Measurements from ENCODE around the gene SDE2.
"Not testable (repeated sequence)": the region's sequence is repeated elsewhere in the genome, so short reads cannot be mapped to it uniquely, and the experiment has no call there.

The SDE2 gene

DNA sequence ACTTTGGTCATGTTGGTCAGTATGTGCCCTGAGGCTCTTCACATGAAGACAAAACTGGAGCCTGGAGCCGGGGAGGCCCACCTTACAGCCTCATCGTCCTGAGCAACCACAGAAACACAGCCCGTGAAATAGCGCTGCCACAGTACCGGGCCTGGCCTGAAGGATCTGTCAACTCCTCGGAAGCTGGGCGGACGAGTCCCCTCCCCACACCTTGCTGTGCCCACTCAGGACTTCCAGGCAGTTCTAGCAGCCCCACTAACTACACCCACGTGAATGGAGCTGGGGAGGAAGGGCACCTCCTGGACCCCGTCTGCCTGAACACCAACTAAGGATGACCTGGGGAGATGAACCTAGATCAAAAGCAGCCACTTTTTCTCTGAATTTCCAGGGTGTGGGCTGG lies 24.7 kb downstream of the SDE2 start:
- no peak for DNase-seq

DNA sequence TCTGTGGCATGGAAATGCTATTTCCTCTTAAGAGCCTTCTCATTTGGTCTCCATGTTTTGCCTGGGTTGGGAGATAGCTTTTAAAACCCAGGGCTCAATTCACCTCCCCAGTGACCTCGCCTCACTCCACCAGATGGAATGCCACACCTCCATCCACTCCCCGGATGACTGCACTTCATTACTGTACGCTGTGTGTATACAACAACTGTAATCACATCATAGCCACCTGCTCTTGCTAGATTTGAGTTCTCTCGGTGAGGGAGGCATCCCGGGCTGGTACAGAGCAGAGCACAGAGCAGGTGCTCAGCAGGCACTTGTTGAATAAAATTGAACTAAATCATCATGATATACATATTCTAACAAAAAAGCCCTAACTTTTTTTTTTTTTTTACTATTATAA lies 26.0 kb downstream of the SDE2 start:
- no peak for DNase-seq

DNA sequence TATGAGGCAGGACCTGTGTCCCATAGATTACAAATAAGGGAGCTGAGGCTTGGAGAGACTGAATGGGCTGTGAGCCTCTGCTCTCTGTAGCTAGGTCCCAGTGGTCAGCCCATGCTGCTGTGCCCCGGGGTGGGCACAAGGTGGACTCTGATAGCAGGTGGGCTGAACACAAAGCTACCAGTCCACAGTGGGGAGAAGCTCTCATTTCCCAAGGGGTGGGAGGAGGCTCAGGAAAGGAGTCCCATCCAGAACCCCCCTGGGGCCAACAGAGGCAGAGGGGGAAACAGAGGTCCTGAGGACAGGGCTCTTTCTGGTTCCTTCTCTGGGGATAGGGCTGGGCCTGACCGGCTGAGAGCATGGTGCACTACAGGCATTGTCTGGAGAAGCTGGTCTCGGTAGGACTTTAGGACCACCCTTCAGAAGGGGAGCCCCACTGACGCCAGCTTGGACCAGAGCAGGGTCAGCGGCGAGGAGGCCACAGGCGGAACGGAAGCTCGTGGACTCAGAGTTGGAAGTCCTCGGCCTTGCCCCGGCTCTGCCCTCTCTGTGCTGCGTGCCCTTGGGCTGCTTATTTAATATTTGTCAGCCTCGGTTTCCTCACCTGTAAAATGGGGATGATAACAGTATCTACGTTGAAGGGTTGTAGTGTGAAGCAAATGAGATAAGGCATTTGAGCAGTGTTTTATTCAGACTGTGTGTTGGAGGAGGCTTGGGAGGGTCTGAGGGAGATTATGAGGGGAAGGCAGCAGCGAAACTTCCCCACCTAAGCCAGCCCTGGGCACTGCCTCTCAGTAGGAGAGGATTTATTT lies 26.6 kb downstream of the SDE2 start:
- no peak for DNase-seq

DNA sequence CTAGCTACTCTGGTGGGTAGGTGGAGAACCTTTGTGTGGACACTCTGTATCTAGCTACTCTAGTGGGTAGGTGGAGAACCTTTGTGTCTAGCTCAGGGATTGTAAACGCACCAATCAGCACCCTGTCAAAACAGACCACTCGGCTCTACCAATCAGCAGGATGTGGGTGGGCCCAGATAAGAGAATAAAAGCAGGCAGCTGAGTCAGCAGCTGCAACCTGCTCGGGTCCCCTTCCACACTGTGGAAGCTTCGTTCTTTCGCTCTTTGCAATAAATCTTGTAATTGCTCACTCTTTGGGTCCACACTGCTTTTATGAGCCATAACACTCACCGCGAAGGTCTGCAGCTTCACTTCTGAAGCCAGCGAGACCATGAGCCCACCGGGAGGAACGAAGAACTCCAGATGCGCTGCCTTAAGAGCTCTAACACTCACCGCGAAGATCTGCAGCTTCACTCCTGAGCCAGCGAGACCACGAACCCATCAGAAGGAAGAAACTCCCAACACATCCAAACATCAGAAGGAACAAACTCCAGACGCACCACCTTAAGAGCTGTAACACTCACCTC lies 28.5 kb downstream of the SDE2 start:
- not testable (repeated sequence) for DNase-seq

DNA sequence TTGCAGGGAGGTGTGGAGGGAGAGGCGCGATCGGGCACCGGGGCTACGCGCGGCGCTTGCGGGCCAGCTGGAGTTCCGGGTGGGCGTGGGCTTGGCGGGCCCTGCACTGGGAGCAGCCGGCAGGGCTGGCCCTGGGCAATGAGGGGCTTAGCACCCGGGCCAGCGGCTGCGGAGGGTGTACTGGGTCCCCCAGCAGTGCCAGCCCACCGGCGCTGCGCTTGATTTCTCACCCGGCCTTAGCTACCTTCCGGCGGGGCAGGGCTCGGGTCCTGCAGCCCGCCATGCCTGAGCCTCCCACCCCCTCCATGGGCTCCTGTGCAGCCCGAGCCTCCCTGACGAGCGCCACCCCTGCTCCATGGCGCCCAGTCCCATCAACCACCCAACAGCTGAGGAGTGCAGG lies 29.4 kb downstream of the SDE2 start:
- not testable (repeated sequence) for DNase-seq

DNA sequence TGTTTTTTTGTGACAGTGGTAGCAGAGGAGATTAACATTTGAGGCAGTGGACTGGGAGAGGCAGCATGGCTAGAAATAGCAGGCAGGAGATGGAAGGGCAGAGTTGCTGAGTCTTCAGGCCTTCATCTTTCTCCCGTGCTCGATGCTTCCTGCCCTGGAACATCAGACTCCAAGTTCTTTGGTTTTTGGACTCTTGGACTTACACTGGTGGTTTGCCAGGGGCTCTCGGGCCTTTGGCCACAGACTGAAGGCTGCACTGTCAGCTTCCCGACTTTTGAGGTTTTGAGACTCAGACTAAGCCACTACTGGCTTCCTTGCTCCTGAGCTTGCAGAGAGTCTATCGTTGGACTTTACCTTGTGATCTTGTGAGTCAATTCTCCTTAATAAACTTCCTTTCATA lies 33.9 kb downstream of the SDE2 start:
- no peak for DNase-seq

DNA sequence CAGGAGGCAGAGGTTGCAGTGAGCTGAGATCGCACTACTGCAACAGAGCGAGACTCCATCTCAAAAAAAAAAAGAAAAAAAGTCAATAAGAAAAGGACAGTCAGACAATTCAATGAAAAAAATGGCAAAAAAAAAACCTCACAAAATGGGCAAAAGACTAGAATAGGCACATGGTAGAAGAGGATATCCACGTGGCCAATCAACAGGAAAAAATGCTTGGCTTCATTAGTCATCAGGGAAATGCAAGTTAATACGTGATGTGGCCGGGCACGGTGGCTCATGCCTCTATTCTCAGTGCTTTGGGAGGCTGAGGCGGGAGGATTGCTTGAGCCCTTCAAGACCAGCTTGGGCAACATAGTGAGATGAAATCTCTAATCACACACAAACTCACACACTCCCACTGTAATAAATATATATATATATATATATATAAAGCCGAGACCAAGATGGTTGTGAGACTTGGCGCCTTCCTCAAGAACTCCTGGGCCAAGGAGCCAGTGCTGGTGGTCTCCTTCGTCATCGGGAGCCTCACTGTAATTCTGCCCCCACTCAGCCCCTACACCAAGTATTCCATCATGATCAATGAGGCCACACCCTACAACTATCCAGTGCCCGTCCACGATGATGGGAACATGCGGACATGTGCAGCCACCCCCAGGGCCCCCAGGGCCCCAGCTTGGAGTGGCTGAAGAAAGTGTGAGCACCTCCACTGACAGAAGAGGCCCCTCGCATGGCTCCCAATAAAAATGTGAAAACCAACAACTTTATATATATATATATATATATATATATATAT lies 35.2 kb downstream of the SDE2 start:
- no peak for DNase-seq

DNA sequence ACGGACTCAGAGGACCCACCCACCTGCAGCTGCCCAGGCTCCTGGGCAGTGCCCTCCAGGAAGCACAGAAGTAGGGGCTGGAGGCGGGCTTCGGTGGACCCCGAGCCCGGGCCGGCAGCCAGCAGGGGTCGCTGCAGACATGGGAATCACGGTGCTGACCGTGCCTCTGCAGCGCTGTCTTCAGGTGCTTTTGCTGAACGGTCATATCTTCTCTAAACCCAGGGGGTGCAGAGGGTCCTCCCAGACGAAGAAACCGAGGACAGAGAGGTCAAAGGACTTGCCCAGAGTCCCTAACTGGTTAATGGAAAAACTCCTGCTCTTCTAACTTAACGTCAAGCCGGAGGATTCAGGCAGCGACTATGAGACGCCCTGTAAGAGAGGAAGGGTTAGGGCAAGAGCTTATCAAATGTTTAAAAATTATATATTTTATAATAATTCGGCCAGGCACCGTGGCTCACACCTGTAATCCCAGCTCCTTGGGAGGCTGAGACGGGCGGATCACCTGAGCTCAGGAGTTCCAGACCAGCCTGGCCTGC lies 36.6 kb downstream of the SDE2 start:
- DNase-seq, result peak in 1 of 2 donors; percentile 32

DNA sequence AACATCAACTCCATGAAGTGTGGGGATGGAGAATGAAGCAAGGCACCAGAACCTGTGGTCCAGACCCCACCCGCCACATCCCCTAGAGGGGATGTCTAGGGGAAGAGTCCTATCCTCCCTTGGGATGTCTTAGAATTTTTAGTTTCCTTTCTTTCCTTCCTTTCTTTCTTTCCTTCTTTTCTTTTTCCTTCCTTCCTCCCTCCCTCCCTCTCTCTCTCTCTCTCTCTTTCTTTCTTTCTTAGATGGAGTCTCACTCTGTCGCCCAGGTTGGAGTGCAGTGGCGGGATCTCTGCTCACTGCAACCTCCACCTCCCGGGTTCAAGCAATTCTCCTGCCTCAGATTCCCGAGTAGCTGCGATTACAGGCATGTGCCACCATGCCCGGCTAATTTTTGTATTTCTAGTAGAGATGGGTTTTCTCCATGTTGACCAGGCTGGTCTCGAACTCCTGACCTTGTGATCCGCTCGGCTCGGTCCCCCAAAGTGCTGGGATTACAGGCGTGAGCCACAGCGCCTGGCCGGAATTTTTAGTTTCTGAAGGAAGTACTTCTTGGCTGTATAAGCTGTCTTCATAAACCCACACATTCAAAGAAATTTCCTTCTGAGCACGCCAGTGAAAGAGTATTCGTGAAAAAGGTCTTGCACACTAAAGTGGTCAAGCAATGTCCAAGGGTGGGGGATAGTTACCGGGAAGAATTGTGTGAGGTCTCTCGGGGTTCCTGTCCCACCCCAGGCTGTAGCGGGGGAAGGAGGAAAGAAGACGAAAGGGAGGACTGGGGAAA lies 37.3 kb downstream of the SDE2 start:
- no peak for DNase-seq

DNA sequence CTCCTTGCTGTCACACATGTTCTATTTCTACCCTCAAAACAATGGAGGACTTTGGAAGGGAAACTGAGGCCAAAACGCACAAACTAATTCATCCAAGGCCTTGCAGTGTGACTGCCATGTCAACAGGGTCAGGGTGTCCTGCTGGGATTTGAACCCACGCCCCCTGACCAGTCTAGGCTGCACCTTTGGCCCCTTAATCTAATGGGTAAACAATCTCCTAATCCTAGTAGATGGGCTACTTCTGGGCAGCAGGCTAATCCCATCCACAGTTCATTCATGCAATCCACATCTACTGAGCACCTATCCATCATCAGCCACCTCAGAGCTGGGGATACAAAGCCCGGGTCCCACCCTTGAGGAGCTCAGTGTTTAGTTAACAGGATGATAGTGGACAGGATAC lies 41.1 kb downstream of the SDE2 start:
- no peak for DNase-seq

DNA sequence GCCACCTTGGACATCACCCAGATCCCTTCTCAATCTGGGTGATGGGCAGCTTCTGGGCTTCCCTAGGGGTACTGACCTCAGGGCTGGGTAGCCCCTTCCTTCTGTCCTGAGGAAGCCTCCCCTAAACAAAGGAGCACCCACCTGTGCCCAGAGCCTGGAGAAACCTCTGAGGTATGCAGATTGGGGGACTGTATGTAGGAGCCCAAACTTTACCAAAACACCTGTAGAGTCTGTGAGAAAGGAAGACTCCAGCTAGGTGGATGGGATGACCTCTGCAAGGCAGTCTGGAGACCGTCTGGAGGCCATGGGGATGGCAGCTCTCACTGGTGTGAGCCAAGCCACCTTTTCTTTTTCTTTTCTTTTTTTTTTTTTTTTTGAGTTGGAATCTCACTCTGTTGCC lies 44.4 kb downstream of the SDE2 start:
- DNase-seq, result no peak

DNA sequence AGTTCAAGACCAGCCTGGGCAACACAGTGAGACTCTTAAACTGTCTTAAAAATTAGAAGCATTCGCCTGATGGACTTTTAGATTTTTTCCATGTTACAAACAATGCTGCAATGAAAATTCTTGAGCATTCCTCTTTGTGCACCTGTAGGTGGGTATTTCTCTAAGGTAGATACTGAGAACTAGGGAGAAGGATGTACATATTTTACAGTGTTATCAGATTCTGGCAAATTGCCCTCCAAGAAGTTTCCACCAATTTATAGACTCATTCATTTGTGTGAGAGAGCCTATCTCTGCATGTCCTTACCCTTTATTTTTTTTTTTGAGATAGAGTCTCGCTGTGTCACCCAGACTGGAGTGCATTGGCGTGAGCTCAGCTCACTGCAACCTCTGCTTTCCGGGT lies 45.8 kb downstream of the SDE2 start:
- DNase-seq, result no peak

DNA sequence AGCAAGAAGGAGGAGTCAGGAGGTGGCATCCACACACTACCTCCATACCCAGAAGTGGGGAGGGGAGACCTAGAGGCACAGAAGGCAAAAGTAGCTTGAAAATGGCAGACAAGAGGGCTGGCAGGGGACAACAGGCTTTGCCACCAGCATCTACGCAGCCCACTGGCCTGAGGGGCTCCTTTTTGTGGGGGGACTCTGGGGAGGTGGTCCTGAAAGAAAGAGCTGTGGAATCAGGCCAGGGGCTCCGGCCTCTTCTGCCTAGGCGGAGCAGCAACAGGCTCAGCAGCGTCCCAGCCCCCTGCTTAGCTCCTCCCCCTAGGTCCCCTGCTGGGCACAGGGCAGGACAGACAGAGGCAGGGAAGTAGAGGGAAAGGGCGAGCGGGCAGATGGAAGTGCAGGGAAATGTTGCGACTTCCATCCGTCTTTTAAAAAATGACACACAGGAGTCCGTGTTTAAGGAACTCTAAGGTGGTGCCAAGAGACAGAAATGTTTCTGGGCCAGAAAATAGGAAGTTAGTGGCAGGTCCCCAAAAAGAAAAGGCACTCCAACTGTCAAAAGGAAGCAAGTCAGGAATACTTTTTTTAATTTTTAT lies 48.1 kb downstream of the SDE2 start:
- peak in 1 of 2 donors; percentile 45 for DNase-seq

DNA sequence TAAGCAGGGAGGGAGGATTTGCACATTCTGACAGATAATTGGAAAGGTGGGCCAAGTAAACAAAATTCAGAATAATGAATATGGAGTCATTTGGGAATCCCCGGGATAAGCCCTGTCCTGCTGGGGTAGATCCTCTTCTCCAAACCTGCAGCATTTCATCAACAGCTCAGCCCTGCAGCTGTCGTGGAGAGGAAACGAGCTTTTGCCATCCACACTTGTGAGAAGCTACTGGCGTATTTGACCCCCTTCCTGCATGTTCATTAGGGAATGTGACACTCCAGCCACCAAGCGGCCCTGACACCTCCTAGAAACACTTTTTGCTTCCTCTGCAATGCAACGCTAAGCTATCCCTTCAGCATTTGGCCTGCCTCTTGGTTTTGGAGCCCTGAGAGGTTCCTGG lies 50.1 kb downstream of the SDE2 start:
- no peak for DNase-seq

DNA sequence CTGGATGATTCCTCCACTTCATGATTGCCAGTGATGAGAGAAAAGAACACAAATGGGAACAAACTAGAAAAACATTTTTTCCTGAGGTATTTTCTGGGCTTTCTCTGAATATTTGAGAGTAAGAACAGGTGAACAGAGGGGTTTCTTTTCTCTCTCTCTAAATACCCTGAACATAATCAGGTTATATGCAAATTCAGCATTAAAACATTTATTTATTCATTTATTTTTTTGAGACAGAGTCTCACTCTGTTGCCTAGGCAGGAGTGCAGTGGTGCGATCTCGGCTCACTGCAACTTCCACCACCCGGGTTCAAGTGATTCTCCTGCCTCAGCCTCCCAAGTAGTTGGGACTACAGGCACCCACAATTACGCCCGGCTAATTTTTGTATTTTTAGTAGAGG lies 52.3 kb downstream of the SDE2 start:
- no peak for DNase-seq

DNA sequence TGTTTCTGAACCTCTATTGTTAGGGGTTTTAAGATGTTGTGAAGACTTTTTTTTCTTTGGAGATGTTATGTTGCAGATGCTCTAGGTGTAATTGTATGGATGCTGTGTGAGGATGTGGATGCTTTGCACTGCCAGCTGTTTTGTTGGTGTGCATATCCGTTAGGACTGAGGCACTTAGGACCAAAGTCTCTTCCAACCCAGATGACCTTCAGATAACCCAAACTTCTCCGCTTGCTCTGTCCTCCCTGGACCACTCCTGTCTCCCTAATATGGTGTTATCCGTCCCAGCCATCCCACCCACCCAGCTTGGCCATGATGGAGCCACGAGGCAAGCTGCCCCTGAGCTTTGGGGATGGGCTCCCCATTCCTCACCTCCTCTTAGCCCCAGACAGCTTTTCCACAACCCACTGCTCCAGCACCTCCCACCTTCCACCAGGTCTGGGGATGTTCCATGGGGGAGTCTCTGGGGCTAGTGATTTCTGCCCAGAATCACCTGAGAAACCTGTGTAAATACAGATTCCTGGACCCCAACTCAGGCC lies 53.0 kb downstream of the SDE2 start:
- no peak for DNase-seq

DNA sequence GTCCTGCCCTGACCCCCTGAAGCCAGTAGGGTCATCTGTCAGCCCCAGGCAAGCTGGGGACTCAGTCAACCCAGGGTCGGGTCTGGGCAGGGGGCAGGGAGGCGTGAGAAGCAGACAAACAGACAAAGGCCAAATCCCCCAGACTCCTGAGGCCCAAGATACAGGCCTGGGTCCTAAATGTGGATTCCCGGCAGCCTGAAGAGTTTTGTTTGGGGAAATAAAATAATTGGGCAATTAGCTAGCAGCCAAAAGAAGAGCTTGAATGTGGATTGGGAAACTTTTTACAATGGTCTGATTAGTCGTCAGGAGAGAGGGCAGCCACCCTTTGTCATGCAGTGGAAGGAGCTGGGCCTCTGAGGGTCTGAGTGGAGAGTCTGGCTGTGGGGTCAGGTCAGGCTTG lies 53.6 kb downstream of the SDE2 start:
- DNase-seq, result no peak

DNA sequence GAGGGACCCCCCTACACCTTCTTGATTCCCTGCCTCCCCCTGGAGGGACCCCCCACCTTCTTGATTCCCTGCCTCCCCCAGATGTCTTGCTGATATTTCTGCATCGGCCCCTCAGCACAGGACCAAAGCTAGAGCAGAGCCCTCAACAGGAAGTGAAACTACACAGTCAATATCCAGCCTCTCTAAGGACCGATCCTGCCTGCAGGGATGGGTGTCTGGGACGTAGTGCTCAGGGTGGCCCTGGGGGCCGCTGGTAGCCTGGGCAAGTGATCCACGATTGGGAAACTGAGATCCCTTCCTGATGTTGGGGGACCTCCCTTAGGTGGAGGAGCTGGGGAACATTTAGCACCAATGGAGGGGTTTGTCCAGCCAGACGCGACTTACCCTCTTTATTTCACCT lies 54.2 kb downstream of the SDE2 start:
- peak; percentile 1 to 31 for DNase-seq

DNA sequence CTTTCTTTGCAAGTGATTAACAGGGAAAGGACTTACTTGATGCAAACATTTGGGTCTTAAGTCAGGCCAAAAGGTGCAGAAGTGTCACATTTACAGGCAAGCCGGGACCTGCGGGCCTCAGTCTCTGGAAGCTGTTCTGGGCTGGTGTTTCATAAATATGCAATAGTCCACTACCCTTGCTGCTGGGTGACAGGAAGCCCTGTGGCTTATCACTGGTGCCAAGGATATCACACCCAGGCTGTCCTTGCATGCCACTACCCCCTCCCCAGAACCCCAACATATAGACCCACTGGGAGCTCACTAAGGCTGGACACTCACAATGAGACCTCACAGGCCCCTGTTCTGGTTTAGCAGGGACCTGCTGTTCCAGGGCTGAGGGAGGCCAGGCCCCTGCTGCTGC lies 54.8 kb downstream of the SDE2 start:
- no peak for DNase-seq

DNA sequence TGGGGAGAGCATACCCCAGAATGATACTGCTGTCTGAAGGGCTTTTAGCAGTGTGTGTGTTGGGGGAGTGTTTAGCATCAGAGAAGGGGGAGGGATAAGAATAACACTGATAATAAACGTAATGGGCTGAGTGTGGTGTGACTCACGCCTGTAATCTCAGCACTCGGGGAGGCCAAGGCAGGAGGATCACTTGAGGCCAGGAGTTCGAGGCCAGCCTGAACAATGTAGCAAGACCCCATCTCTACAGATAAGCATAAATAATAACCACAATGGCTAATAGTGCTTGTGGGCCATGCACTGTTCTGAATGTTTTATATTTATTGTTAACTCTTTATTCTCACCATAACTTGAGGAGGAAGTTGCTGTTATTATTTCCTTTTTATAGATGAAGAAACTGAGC lies 55.6 kb downstream of the SDE2 start:
- DNase-seq, result no peak

DNA sequence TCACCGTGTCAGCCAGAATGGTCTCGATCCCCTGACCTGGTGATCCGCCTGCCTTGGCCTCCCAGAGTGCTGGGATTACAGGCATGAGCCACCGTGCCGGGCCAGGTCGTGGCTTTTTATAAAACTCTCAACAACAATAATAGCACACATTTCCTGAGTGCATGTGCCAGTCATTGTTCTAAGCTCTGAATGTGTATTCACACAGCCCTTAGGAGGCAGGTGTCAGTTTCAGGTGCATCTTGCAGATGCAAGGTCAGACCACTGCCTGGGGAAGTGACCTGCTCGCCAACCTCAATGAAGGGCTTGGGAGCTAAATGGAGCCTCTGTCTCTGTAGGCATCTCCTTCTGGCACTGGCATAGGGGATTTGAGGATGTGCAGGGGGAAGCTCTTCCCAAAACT lies 56.6 kb downstream of the SDE2 start:
- DNase-seq, result no peak

DNA sequence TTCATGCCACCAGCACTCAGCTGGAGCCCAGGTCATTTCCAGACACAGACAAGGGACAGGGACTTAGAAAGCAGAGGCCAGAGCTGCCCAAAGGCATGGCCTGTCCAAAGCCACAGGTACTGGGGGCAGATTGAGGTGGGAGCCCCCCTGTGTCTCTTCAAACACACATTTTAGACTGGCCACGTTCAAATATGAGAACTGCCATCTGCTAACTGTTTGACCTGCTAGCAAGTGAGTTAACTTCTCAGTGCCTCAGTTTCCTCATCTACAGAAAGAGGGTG lies 57.3 kb downstream of the SDE2 start:
- DNase-seq, result no peak

Data from bone marrow (tissue), 2 donors.